ENCODE results near the gene GTPBP10.

The GTPBP10 gene

GRCh38 chr7:90403174-90404113, 56.9 kb downstream of the GTPBP10 start, which contains the start of gene CLDN12:
CLDN12 (plus strand) TSS chr7:90403461; CDS start chr7:90412677, 9,216 bp downstream.
- TF ChIP-seq GATA2 (IDR thresholded peaks at IDR 0.05; ENCODE audit: low read depth, low read length) (no peak), GATA3 (IDR thresholded peaks at IDR 0.05; ENCODE audit: low read depth, low read length) (no peak)

- TF ChIP-seq GATA2 (IDR thresholded peaks at IDR 0.05; ENCODE audit: low read depth, low read length) (no peak), GATA3 (IDR thresholded peaks at IDR 0.05; ENCODE audit: low read depth, low read length) (no peak)
Measured at GRCh38 chr7:90404777-90405176, 58.3 kb downstream of the GTPBP10 start.

- TF ChIP-seq GATA3 (IDR thresholded peaks at IDR 0.05; ENCODE audit: low read depth, low read length) (no peak), GATA2 (IDR thresholded peaks at IDR 0.05; ENCODE audit: low read depth, low read length) (no peak)
Measured at GRCh38 chr7:90407484-90407821, 60.9 kb downstream of the GTPBP10 start.

GRCh38 chr7:90408142-90408541, 61.6 kb downstream of the GTPBP10 start:
- TF ChIP-seq GATA3 (IDR thresholded peaks at IDR 0.05; ENCODE audit: low read depth, low read length) = no peak
- no peak for TF ChIP-seq GATA2 (IDR thresholded peaks at IDR 0.05; ENCODE audit: low read depth, low read length)

GRCh38 chr7:90409667-90410066, 63.2 kb downstream of the GTPBP10 start:
- TF ChIP-seq GATA3 (IDR thresholded peaks at IDR 0.05; ENCODE audit: low read depth, low read length) (no peak), GATA2 (IDR thresholded peaks at IDR 0.05; ENCODE audit: low read depth, low read length) (no peak)

GRCh38 chr7:90411510-90411909, 65.0 kb downstream of the GTPBP10 start:
- no peak for TF ChIP-seq GATA3 (IDR thresholded peaks at IDR 0.05; ENCODE audit: low read depth, low read length)
- no peak for TF ChIP-seq GATA2 (IDR thresholded peaks at IDR 0.05; ENCODE audit: low read depth, low read length)

- TF ChIP-seq GATA2 (IDR thresholded peaks at IDR 0.05; ENCODE audit: low read depth, low read length) (no peak), GATA3 (IDR thresholded peaks at IDR 0.05; ENCODE audit: low read depth, low read length) (no peak)
Measured at GRCh38 chr7:90412458-90413184, 66.1 kb downstream of the GTPBP10 start.

- TF ChIP-seq GATA2 (IDR thresholded peaks at IDR 0.05; ENCODE audit: low read depth, low read length) (no peak), GATA3 (IDR thresholded peaks at IDR 0.05; ENCODE audit: low read depth, low read length) (no peak)
Measured at GRCh38 chr7:90413185-90413528, 66.6 kb downstream of the GTPBP10 start.

GRCh38 chr7:90421651-90422050, 75.1 kb downstream of the GTPBP10 start:
- TF ChIP-seq GATA2 (IDR thresholded peaks at IDR 0.05; ENCODE audit: low read depth, low read length) = no peak
- no peak for TF ChIP-seq GATA3 (IDR thresholded peaks at IDR 0.05; ENCODE audit: low read depth, low read length)

GRCh38 chr7:90424720-90425119, 78.2 kb downstream of the GTPBP10 start:
- TF ChIP-seq GATA2 (IDR thresholded peaks at IDR 0.05; ENCODE audit: low read depth, low read length) (no peak), GATA3 (IDR thresholded peaks at IDR 0.05; ENCODE audit: low read depth, low read length) (no peak)

GRCh38 chr7:90425376-90425775, 78.9 kb downstream of the GTPBP10 start:
- TF ChIP-seq GATA2 (IDR thresholded peaks at IDR 0.05; ENCODE audit: low read depth, low read length) (no peak), GATA3 (IDR thresholded peaks at IDR 0.05; ENCODE audit: low read depth, low read length) (no peak)

GRCh38 chr7:90430614-90431460, 84.3 kb downstream of the GTPBP10 start:
- no peak for TF ChIP-seq GATA3 (IDR thresholded peaks at IDR 0.05; ENCODE audit: low read depth, low read length)
- no peak for TF ChIP-seq GATA2 (IDR thresholded peaks at IDR 0.05; ENCODE audit: low read depth, low read length)

- TF ChIP-seq GATA2 (IDR thresholded peaks at IDR 0.05; ENCODE audit: low read depth, low read length) (no peak), GATA3 (IDR thresholded peaks at IDR 0.05; ENCODE audit: low read depth, low read length) (no peak)
Measured at GRCh38 chr7:90432752-90433151, 86.2 kb downstream of the GTPBP10 start.

GRCh38 chr7:90433221-90433620, 86.7 kb downstream of the GTPBP10 start:
- no peak for TF ChIP-seq GATA2 (IDR thresholded peaks at IDR 0.05; ENCODE audit: low read depth, low read length)
- TF ChIP-seq GATA3 (IDR thresholded peaks at IDR 0.05; ENCODE audit: low read depth, low read length) = no peak

Data from SH-SY5Y (cell line).